HepG2 (cell line): Measurements from ENCODE around the gene GFY. TPM values are rescaled to one million over a fixed set of nuclear protein-coding genes. Genes with fewer than 3 reads are reported as not detected.

Experiments
- ARID5B ChIP-seq: IDR thresholded peaks from 2 replicates; pipeline ENCODE4 v1.4.0; 2020; ENCODE audit warnings: mild to moderate bottlenecking, missing genetic modification reagents
- ASH2L ChIP-seq: fragments of 300-600, 200-600 bp; sonication (generic); IDR thresholded peaks from 2 replicates; pipeline ENCODE4 v1.7.0; 2017; ENCODE audit warnings: low read depth, mild to moderate bottlenecking, moderate library complexity, mixed read lengths, low read length; ENCODE audit not compliant: insufficient read length
- BATF2 ChIP-seq: sonication (generic); formaldehyde crosslinking; IDR thresholded peaks from 2 replicates; pipeline ENCODE4 v1.8.0; 2022; ENCODE audit warnings: mild to moderate bottlenecking, missing genetic modification reagents, moderate library complexity
- GLI4 ChIP-seq: sonication (generic); formaldehyde crosslinking; IDR thresholded peaks from 2 replicates; pipeline ENCODE4 v1.5.1; 2020; ENCODE audit warnings: missing genetic modification reagents, mild to moderate bottlenecking, moderate library complexity, borderline replicate concordance
- KDM5B ChIP-seq: sonication (generic); formaldehyde crosslinking; IDR thresholded peaks from 2 replicates; pipeline ENCODE4 v1.4.0; 2020; ENCODE audit warnings: missing genetic modification reagents, mild to moderate bottlenecking, borderline replicate concordance
- NPAS2 ChIP-seq: sonication (generic); formaldehyde crosslinking; IDR thresholded peaks from 2 replicates; pipeline ENCODE4 v1.8.0; 2022; ENCODE audit warnings: mild to moderate bottlenecking, missing genetic modification reagents, borderline replicate concordance
- PITX1 ChIP-seq: sonication (generic); formaldehyde crosslinking; IDR thresholded peaks from 2 replicates; pipeline ENCODE4 v1.5.1; 2020; ENCODE audit warnings: mild to moderate bottlenecking, missing genetic modification reagents
- PRDM10 ChIP-seq: sonication (generic); formaldehyde crosslinking; IDR thresholded peaks from 2 replicates; pipeline ENCODE4 v1.4.0; 2020; ENCODE audit warnings: low read depth, missing genetic modification reagents
- RFX5 ChIP-seq: IDR thresholded peaks from 2 replicates; pipeline ENCODE4 v1.6.1; 2011; ENCODE audit warnings: low read depth, low read length, improper control_type of control experiment
- ZFP1 ChIP-seq: IDR thresholded peaks from 2 replicates; pipeline ENCODE4 v1.6.1; 2016
- ZIK1 ChIP-seq: sonication (generic); formaldehyde crosslinking; IDR thresholded peaks from 2 replicates; pipeline ENCODE4 v1.5.0; 2020; ENCODE audit warnings: mild to moderate bottlenecking, low read depth, missing genetic modification reagents, borderline replicate concordance
- ZNF260 ChIP-seq: sonication (generic); formaldehyde crosslinking; IDR thresholded peaks from 2 replicates; pipeline ENCODE4 v1.4.0; 2020; ENCODE audit warnings: missing genetic modification reagents, low read depth, mild to moderate bottlenecking, borderline replicate concordance
- ZNF432 ChIP-seq: sonication (generic); formaldehyde crosslinking; IDR thresholded peaks from 2 replicates; pipeline ENCODE4 v1.5.0; 2020; ENCODE audit warnings: missing genetic modification reagents, mild to moderate bottlenecking, borderline replicate concordance
- ZNF512B ChIP-seq: sonication (generic); formaldehyde crosslinking; IDR thresholded peaks from 2 replicates; pipeline ENCODE4 v1.5.1; 2020; ENCODE audit warnings: missing genetic modification reagents, mild to moderate bottlenecking, borderline replicate concordance
- ZNF598 ChIP-seq: sonication (generic); formaldehyde crosslinking; IDR thresholded peaks from 2 replicates; pipeline ENCODE4 v1.5.1; 2020; ENCODE audit warnings: mild to moderate bottlenecking, missing genetic modification reagents, borderline replicate concordance
- ZNF75D ChIP-seq: sonication (generic); formaldehyde crosslinking; IDR thresholded peaks from 2 replicates; pipeline ENCODE4 v1.8.1; 2023; ENCODE audit warnings: missing genetic modification reagents, mild to moderate bottlenecking, borderline replicate concordance
- ZNF839 ChIP-seq: sonication (generic); formaldehyde crosslinking; IDR thresholded peaks from 2 replicates; pipeline ENCODE4 v1.4.0; 2020; ENCODE audit warnings: missing genetic modification reagents, mild to moderate bottlenecking, borderline replicate concordance
- polyA plus RNA-seq, 8 experiments: library from polyadenylated mRNA; depleted of rRNA in 3 of 8; stranded (reverse) in 7 of 8; unstranded in 1 of 8; fragments of >200 nt; fragmentation: Illumina TruSeq in 4 of 8; extraction: Trizol in 4 of 8; gene quantifications; 2 replicates each; pipeline versions ENCODE4 v1.2.1 to v1.2.3, GENCODE V29; 2011 to 2016; ENCODE audit warnings: low read depth in 4 of 8, missing spikeins in 1 of 8, mixed read lengths in 1 of 8; ENCODE audit not compliant: insufficient read depth in 1 of 8
- total RNA-seq, 5 experiments: library from RNA; depleted of rRNA; stranded (reverse); fragments of >200 nt; fragmentation: Illumina TruSeq; extraction: Trizol; gene quantifications; 2 replicates each; pipeline ENCODE4 v1.2.3, GENCODE V29; 2016; ENCODE audit warnings: low read depth in 1 of 5

GFY gene
- total and polyA plus RNA-seq, 2 of the 13 experiments (the other 11 are each of a cell fraction or from before 2014, with no cell fraction given): not detected

- TF ChIP-seq ARID5B (CRISPR knock-in tag): no peak
- TF ChIP-seq ZNF512B (CRISPR knock-in tag): no peak
- no peak for TF ChIP-seq RFX5
- TF ChIP-seq ZNF839 (CRISPR knock-in tag): no peak
- no peak for TF ChIP-seq PITX1
- peak; percentile 94; the same call in 1 of the 2 replicates for TF ChIP-seq ZNF598
- TF ChIP-seq ZNF260 (CRISPR knock-in tag): no peak
- peak; percentile 60; the same call in 1 of the 2 replicates for TF ChIP-seq PRDM10 (CRISPR knock-in tag)
- TF ChIP-seq ZIK1 (CRISPR knock-in tag): no peak
- no peak for TF ChIP-seq ZNF432 (CRISPR knock-in tag)
- TF ChIP-seq ZNF75D: no peak
- no peak for TF ChIP-seq NPAS2 (CRISPR knock-in tag)
- TF ChIP-seq ZFP1 (CRISPR knock-in tag): no peak
- peak; percentile 50 for TF ChIP-seq ASH2L
- no peak for TF ChIP-seq BATF2 (CRISPR knock-in tag)
- peak; percentile 65; the same call in 1 of the 2 replicates for TF ChIP-seq KDM5B (CRISPR knock-in tag)
- TF ChIP-seq GLI4 (CRISPR knock-in tag): 0 out of 2 replicates have a peak, but pooled peaks have one; percentile 21
These were observed 18.3 kb downstream of the GFY start (continued) for GRCh38 chr19:49443366-49444099.
